ENCODE measurements around the gene LOXL4. TPM values are rescaled to one million over a fixed set of nuclear protein-coding genes. Genes with fewer than 3 reads are reported as not detected.

Gene LOXL4
- total RNA-seq, 4 donors from 2014 or later, result 1.6 to 2.3 (median 1.7) TPM

DNA sequence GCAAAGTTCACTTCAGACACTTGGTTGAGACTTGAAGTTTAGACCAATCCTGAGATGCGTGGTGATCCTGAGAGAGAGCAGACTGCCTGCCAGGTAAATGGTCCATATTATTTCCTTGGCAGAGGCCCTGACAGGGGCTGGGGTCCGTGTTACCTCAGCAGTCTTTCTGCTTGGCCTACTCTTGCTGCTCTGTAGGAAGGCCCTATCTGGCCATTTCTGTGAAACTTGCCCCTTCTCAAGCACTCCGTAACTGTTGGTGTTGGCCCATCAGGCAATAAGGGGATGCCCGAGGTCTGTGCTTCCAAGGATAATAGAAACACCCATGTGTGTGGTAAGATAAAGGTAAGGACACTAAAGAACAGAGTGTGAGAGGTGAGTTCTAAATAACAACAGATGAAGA, 20.0 kb downstream of the LOXL4 start:
- 94% methylated on average over 4 of the region's 4 CpGs for whole genome bisulfite sequencing
- no peaks in the 10 kb centered on the region for H3K9me3 ChIP-seq
- H3K36me3 ChIP-seq, result peaks cover 62% of the 10 kb centered on the region
- no peak for DNase-seq (ENCODE audit: low spot score in 2 of 2)
- no peak for TF ChIP-seq EP300 (IDR thresholded peaks at IDR 0.05)
- no peak for TF ChIP-seq CTCF (IDR thresholded peaks at IDR 0.05)
- no peak for TF ChIP-seq POLR2AphosphoS5 (IDR thresholded peaks at IDR 0.05)
- TF ChIP-seq POLR2A (IDR thresholded peaks at IDR 0.05), result no peak
- peaks cover 13% of the 10 kb centered on the region for H3K4me1 ChIP-seq
- no peak overlapping the region for H3K4me3 ChIP-seq
- H3K27ac ChIP-seq, result no peak overlapping the region
- H3K27me3 ChIP-seq, result no peaks in the 10 kb centered on the region

DNA sequence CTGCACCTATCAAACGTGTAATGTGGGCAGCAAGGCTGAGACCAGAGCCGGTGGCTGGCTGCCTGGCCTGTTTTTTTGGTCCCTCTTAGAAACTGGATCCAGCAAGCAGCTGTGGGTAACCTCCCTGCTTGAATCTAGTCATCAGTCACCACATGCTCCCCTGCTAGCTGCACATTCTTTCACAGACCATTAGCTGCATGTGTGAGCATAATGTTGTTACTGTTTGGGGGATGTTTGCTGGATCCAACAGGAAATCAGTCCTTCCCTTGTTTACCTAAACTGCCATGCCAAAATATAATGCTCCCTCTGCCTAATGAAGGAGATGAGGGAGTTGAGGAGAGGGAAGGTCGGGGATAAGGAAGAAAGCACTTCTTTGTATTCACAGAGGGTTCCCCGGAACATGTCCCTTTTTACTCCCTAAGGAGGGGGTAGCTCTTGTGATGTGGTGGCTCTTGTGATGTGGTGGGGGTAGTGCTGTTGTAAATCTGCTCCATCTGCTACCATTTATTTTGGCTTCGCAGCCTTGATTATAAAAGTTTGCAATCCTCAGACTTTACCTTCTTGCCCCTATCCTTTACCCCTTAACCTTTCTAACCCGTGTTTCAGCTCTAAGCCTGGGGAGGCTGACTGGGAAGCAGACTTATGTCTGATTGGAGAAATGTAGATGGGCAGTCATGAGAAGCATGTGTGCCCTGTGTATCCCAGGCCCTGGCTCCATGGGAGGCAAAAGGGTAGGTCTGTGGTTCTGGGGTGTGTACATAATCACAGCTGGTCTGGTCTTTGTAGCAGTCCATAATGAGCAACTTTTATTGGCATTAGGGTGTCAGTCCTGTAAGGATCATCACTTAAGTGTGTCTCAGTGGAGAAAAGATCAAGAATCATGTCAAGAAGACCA, 20.8 kb downstream of the LOXL4 start:
- H3K4me3 ChIP-seq, result no peak overlapping the region
- H3K27me3 ChIP-seq, result no peaks in the 10 kb centered on the region
- peaks cover 7% of the 10 kb centered on the region for H3K4me1 ChIP-seq
- DNase-seq (ENCODE audit: low spot score in 2 of 2), result no peak
- peak overlapping the region; percentile 28 for H3K27ac ChIP-seq
- no peaks in the 10 kb centered on the region for H3K9me3 ChIP-seq
- TF ChIP-seq POLR2A (IDR thresholded peaks at IDR 0.05), result no peak
- no peak for TF ChIP-seq EP300 (IDR thresholded peaks at IDR 0.05)
- no peak for TF ChIP-seq CTCF (IDR thresholded peaks at IDR 0.05)
- no peak for TF ChIP-seq POLR2AphosphoS5 (IDR thresholded peaks at IDR 0.05)
- WGBS, result 53% methylated on average over 6 of the region's 6 CpGs
- H3K36me3 ChIP-seq, result peaks cover 56% of the 10 kb centered on the region

DNA sequence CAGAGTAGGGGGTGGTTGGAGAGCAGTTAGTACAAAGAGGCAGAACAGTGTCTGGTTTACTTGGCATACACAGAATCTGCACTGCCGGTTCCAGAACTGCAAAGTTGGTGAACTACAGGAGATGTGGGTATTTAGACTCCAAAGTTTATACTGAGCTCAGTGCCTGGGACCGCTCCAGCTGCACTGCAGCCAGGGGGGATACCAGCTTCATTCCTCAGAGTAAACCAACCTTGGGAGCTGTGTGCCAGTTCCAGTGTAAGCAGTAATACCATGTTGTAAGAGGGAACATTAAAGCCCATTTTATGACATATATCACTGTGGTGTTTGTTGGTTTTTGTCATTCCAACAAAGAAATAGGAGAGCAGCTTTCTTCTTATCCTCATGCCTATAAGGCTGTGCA, 23.4 kb downstream of the LOXL4 start:
- Histone ChIP-seq H3K4me3 (no peak overlapping the region), H3K36me3 (peaks cover 58% of the 10 kb centered on the region), H3K9me3 (no peaks in the 10 kb centered on the region), H3K27me3 (no peaks in the 10 kb centered on the region), H3K27ac (no peak overlapping the region), H3K4me1 (peaks cover 3% of the 10 kb centered on the region)
- WGBS, result 60% methylated on average over 2 of the region's 2 CpGs
- DNase-seq (ENCODE audit: low spot score in 2 of 2), result no peak
- no peak for TF ChIP-seq EP300 (IDR thresholded peaks at IDR 0.05)

GRCh38 chr10:98244141-98244540, 23.9 kb downstream of the LOXL4 start:
- Histone ChIP-seq H3K27ac (no peak overlapping the region), H3K4me3 (no peak overlapping the region), H3K9me3 (no peaks in the 10 kb centered on the region), H3K4me1 (peaks cover 3% of the 10 kb centered on the region), H3K36me3 (peaks cover 57% of the 10 kb centered on the region), H3K27me3 (no peaks in the 10 kb centered on the region)
- TF ChIP-seq CTCF (IDR thresholded peaks at IDR 0.05) (no peak), POLR2AphosphoS5 (IDR thresholded peaks at IDR 0.05) (no peak), EP300 (IDR thresholded peaks at IDR 0.05) (no peak), POLR2A (IDR thresholded peaks at IDR 0.05) (no peak)
- DNase-seq (ENCODE audit: low spot score in 2 of 2), result no peak
- WGBS, result 84% methylated on average over 5 of the region's 5 CpGs

DNA sequence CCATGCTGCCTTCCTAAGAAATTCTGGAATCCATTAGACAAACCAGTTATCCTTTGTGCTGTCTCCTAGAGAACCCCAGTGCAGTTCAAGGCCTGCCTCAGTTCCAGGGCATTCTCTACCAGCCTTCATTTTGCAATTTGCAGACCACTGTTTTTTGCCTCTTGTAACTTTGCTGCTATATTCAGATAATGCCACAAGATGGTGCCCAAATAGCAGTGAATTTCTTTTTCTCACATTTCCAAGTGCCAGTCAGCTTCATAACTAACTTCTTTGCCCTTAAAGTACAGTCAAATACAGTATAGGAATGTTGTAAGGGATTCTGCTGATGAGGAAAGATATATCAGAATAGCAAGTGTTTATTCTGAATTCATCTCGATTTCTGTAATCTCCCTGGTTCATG, 25.2 kb downstream of the LOXL4 start:
- Histone ChIP-seq H3K9me3 (no peaks in the 10 kb centered on the region), H3K27ac (no peak overlapping the region), H3K36me3 (peaks cover 45% of the 10 kb centered on the region), H3K4me1 (peaks cover 3% of the 10 kb centered on the region), H3K4me3 (no peak overlapping the region), H3K27me3 (no peaks in the 10 kb centered on the region)
- no peak for DNase-seq (ENCODE audit: low spot score in 2 of 2)
- TF ChIP-seq CTCF (IDR thresholded peaks at IDR 0.05) (peak in 1 of 2 donors; percentile 18), POLR2A (IDR thresholded peaks at IDR 0.05) (no peak), EP300 (IDR thresholded peaks at IDR 0.05) (no peak), POLR2AphosphoS5 (IDR thresholded peaks at IDR 0.05) (no peak)
- WGBS, result 77% methylated on average over 1 of the region's 1 CpG

All from suprapubic skin (tissue), 4 donors.